DOHH2 (cell line): Measurements from ENCODE around the gene PDCD2L.
A peak's percentile ranks its signal among the peaks of the same experiment; 100 is the strongest.

Experiments used
- H3F3A ChIP-seq: fragments of 200-600 bp; sonication (generic), shearing (Covaris generic); 2 replicates; pipeline ENCODE4 v1.6.0; 2016; ENCODE audit warnings: antibody characterized with exemption, mild to moderate bottlenecking; ENCODE audit not compliant: control insufficient read depth, insufficient read depth
- H3K27ac ChIP-seq: fragments of 200-600 bp; sonication (generic); 2 replicates; pipeline ENCODE4 v1.5.1; 2014; ENCODE audit warnings: low read depth, mild to moderate bottlenecking, low read length, moderate library complexity
- H3K27me3 ChIP-seq: fragments of 200-600 bp; sonication (generic); 2 replicates; pipeline ENCODE4 v1.6.1; 2014; ENCODE audit warnings: mild to moderate bottlenecking, low read length, mixed read lengths; ENCODE audit not compliant: control insufficient read depth
- H3K36me3 ChIP-seq: fragments of 200-600 bp; sonication (generic); 2 replicates; pipeline ENCODE4 v1.6.1; 2014; ENCODE audit warnings: mild to moderate bottlenecking, low read length, moderate library complexity, mixed read lengths; ENCODE audit not compliant: control insufficient read depth
- H3K4me1 ChIP-seq: fragments of 200-600 bp; sonication (generic); 2 replicates; pipeline ENCODE4 v1.6.1; 2014; ENCODE audit warnings: mild to moderate bottlenecking, low read length, mixed read lengths; ENCODE audit not compliant: control insufficient read depth
- H3K4me2 ChIP-seq: fragments of 200-600 bp; sonication (generic); 2 replicates; pipeline ENCODE4 v1.6.0; 2014; ENCODE audit warnings: mild to moderate bottlenecking, low read length, moderate library complexity
- H3K4me3 ChIP-seq: fragments of 200-600 bp; sonication (generic); 2 replicates; pipeline ENCODE4 v1.5.1; 2014; ENCODE audit warnings: mild to moderate bottlenecking, low read length, mixed read lengths
- H3K79me2 ChIP-seq: fragments of 200-600 bp; sonication (generic); 2 replicates; pipeline ENCODE4 v1.6.1; 2014; ENCODE audit warnings: mild to moderate bottlenecking, low read length, mixed read lengths; ENCODE audit not compliant: control insufficient read depth
- H3K9me2 ChIP-seq: fragments of 200-600 bp; sonication (generic); replicated peaks from 2 replicates; pipeline ENCODE4 v1.6.1; 2014; ENCODE audit warnings: mild to moderate bottlenecking, low read length, mixed read lengths; ENCODE audit not compliant: control insufficient read depth
- H3K9me3 ChIP-seq: fragments of 200-600 bp; sonication (generic); 2 replicates; pipeline ENCODE4 v1.6.1; 2014; ENCODE audit warnings: antibody characterized with exemption, low read length, mixed read lengths; ENCODE audit not compliant: control insufficient read depth, insufficient read depth
- H4K20me1 ChIP-seq: fragments of 200-600 bp; sonication (generic); 2 replicates; pipeline ENCODE4 v1.6.0; 2014; ENCODE audit warnings: low read depth, mild to moderate bottlenecking, antibody characterized with exemption, low read length, moderate library complexity; ENCODE audit not compliant: control insufficient read depth, insufficient read depth
- EZH2phosphoT487 ChIP-seq: fragments of 200-600 bp; sonication (generic); IDR thresholded peaks from 2 replicates; pipeline ENCODE4 v1.6.1; 2017; ENCODE audit warnings: borderline replicate concordance, mild to moderate bottlenecking, antibody characterized with exemption, low read length, moderate library complexity, mixed read lengths
- TF ChIP-seq, protein P1 (sequence below): fragments of 200-600 bp; sonication (generic); IDR thresholded peaks from one replicate; pipeline ENCODE4 v1.5.1; 2014; ENCODE audit warnings: antibody characterized with exemption, mild to moderate bottlenecking, low read depth, low read length; ENCODE audit not compliant: poor library complexity, severe bottlenecking

PDCD2L gene

DNA sequence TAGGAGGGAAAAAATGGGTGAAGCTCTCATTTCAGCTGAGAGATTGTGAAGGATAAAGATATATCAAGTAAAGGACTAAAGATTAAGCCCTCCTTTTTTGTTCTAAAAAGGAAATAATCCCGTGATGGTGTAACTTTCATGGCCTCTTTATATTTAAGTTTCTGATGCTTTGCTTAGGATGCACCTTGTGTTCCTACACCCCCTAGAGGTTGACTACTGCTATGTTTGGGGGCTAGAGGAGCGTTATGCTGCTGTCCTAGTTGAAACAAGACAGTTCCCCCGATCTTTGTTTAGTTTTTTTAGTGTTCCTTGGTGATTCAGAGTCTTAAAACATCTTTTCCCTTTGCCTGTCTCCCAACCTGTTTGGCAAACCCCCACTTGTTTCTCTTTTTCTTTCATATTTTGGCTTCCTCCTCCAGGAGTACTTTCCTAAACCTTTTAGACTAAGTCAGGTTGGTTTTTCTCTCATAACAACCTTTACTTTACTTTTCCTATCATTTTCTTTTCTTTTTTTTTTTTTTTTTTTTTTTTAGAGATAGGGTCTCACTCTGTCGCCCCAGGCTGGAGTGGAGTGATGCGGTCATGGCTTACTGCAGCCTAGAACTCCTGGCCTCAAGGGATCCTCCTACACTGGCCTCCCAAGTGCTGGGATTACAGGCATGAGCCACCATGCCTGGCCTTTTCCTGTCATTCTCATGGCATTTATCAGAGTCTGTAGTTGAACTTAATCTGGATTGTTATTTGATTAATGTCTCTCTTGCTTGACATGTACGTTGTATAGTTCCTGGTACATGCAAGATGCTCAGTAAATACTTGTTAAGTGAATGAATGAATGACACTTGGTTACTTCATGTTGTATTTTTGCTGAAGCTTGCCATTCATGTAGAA lies 26.8 kb downstream of the PDCD2L start:
- peaks cover 84% of the 10 kb centered on the region for H3K79me2 ChIP-seq
- no peaks in the 10 kb centered on the region for H3K9me2 ChIP-seq
- peaks cover 14% of the 10 kb centered on the region for H3F3A ChIP-seq
- H3K9me3 ChIP-seq: no peaks in the 10 kb centered on the region
- H3K27ac ChIP-seq: peak overlapping the region; percentile 1; the same call in 1 of the 2 replicates
- peaks cover 43% of the 10 kb centered on the region for H4K20me1 ChIP-seq
- H3K4me2 ChIP-seq: peak overlapping the region; percentile 83
- H3K36me3 ChIP-seq: peaks cover 82% of the 10 kb centered on the region
- no peak for TF ChIP-seq EZH2phosphoT487
- TF ChIP-seq, protein P1, sequence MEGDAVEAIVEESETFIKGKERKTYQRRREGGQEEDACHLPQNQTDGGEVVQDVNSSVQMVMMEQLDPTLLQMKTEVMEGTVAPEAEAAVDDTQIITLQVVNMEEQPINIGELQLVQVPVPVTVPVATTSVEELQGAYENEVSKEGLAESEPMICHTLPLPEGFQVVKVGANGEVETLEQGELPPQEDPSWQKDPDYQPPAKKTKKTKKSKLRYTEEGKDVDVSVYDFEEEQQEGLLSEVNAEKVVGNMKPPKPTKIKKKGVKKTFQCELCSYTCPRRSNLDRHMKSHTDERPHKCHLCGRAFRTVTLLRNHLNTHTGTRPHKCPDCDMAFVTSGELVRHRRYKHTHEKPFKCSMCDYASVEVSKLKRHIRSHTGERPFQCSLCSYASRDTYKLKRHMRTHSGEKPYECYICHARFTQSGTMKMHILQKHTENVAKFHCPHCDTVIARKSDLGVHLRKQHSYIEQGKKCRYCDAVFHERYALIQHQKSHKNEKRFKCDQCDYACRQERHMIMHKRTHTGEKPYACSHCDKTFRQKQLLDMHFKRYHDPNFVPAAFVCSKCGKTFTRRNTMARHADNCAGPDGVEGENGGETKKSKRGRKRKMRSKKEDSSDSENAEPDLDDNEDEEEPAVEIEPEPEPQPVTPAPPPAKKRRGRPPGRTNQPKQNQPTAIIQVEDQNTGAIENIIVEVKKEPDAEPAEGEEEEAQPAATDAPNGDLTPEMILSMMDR: peak; percentile 84
- peaks cover 30% of the 10 kb centered on the region for H3K4me1 ChIP-seq
- H3K4me3 ChIP-seq: peak overlapping the region; percentile 92
- H3K27me3 ChIP-seq: no peaks in the 10 kb centered on the region

DNA sequence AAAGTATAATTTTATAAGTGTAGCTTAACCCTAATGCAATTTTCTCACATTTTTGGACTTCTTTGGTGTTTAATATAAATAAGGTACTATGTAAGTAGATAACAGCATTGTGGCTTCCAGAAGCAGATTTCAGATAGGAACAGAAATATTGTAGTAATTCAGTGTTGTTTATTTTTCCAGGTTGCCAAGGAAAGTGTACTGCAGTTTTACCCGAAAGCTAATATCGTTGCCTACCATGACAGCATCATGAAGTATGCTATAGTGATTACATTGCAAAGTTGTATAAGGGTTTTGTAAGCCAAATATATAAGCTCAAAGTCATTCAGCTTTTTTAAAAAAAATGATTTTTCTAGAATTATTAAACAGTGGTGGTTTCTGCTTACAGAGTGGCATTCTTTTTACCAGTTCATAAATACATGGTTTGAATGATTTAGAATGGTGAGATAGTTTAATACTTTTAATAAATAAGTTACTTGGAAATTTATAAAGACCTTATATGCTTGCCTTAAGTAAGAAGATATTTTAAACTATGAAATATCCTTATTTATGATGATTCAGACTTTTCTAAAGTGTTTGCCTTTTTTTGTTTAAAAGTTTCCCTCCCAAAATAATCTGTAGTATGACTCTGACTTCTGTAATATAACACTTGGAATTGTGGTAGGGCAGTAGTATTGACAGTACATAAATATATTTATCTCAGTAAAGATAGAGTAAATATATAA lies 27.6 kb downstream of the PDCD2L start:
- no peak for TF ChIP-seq EZH2phosphoT487
- TF ChIP-seq, protein P1: no peak
- H3K79me2 ChIP-seq: peaks cover 92% of the 10 kb centered on the region
- no peaks in the 10 kb centered on the region for H3K27me3 ChIP-seq
- peaks cover 85% of the 10 kb centered on the region for H3K36me3 ChIP-seq
- H3K4me3 ChIP-seq: no peak overlapping the region
- no peaks in the 10 kb centered on the region for H3K9me2 ChIP-seq
- H3K4me1 ChIP-seq: peaks cover 30% of the 10 kb centered on the region
- H3F3A ChIP-seq: peaks cover 10% of the 10 kb centered on the region; the same call in 1 of the 2 replicates
- H4K20me1 ChIP-seq: peaks cover 43% of the 10 kb centered on the region
- H3K27ac ChIP-seq: no peak overlapping the region
- H3K9me3 ChIP-seq: no peaks in the 10 kb centered on the region
- peak overlapping the region; percentile 83 for H3K4me2 ChIP-seq

DNA sequence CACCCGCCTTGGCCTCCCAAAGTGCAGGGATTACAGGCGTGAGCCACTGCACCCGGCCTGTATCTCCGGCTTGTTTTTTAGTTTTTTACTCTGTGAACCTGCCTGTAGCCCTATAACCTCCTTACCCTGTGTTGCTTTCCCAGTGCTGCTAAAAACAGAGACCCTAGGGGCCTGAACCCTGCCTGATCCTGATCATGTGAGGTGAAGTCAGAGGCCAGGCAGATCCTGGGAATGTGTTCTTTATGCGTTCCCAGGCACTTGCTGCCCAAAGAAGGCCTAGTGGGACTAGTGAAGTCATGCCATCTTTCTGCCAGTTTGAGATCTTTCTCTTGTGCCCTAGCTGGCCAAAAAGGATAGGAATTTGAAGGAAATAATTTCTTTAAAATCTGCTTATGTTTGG lies 28.6 kb downstream of the PDCD2L start:
- Histone ChIP-seq H3F3A (peaks cover 8% of the 10 kb centered on the region; the same call in 1 of the 2 replicates), H3K4me3 (no peak overlapping the region), H3K27me3 (no peaks in the 10 kb centered on the region), H3K4me1 (peaks cover 25% of the 10 kb centered on the region), H3K9me3 (no peaks in the 10 kb centered on the region), H3K79me2 (peaks cover 100% of the 10 kb centered on the region), H3K9me2 (no peaks in the 10 kb centered on the region), H3K36me3 (peaks cover 94% of the 10 kb centered on the region), H4K20me1 (peaks cover 43% of the 10 kb centered on the region), H3K27ac (no peak overlapping the region), H3K4me2 (no peak overlapping the region)
- no peak for TF ChIP-seq EZH2phosphoT487
